ENCODE data around the gene ZRANB3. TPM values are rescaled to one million over a fixed set of nuclear protein-coding genes. Genes with fewer than 3 reads are reported as not detected.

The ZRANB3 gene
- total RNA-seq, 1 experiment from 2014 or later: 15.9 TPM

DNA sequence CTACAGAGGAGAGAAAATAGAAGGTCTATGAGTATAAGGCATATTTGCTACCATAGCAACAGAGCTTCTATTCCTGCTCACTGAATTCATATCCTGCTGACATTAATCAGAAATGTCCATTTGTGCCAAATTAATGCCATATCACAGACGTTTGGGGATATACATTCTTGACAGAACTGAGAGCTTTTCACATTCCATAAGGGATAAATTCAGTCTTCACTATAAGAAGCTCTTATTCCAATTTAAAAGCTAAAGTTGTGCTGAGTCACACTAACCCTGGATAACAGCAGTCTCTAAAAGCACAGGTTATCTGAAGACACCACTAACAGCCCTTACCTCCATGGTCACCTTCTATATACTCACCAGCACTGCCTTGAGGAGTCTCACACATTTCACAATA is 300.9 kb downstream of the ZRANB3 start:
- Mint-ChIP-seq H3K4me3 (no peak overlapping the region), H3K27ac (peak overlapping the region; percentile 32; the same call in 1 of the 2 replicates), H3K36me3 (peaks cover 26% of the 10 kb centered on the region), H3K9me3 (peaks cover 44% of the 10 kb centered on the region), H3K4me1 (no peaks in the 10 kb centered on the region), H3K27me3 (ENCODE audit: low read depth) (no peaks in the 10 kb centered on the region; the same call in none of the 2 replicates)
- CTCF ChIA-PET: no interaction called here
- DNase-seq (ENCODE audit: low spot score) (no peak), ATAC-seq (no peak)
- POLR2A ChIA-PET: no interaction called here
- TF ChIP-seq, protein P1, sequence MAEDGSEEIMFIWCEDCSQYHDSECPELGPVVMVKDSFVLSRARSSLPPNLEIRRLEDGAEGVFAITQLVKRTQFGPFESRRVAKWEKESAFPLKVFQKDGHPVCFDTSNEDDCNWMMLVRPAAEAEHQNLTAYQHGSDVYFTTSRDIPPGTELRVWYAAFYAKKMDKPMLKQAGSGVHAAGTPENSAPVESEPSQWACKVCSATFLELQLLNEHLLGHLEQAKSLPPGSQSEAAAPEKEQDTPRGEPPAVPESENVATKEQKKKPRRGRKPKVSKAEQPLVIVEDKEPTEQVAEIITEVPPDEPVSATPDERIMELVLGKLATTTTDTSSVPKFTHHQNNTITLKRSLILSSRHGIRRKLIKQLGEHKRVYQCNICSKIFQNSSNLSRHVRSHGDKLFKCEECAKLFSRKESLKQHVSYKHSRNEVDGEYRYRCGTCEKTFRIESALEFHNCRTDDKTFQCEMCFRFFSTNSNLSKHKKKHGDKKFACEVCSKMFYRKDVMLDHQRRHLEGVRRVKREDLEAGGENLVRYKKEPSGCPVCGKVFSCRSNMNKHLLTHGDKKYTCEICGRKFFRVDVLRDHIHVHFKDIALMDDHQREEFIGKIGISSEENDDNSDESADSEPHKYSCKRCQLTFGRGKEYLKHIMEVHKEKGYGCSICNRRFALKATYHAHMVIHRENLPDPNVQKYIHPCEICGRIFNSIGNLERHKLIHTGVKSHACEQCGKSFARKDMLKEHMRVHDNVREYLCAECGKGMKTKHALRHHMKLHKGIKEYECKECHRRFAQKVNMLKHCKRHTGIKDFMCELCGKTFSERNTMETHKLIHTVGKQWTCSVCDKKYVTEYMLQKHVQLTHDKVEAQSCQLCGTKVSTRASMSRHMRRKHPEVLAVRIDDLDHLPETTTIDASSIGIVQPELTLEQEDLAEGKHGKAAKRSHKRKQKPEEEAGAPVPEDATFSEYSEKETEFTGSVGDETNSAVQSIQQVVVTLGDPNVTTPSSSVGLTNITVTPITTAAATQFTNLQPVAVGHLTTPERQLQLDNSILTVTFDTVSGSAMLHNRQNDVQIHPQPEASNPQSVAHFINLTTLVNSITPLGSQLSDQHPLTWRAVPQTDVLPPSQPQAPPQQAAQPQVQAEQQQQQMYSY (CRISPR knock-in tag; IDR thresholded peaks at IDR 0.05): no peak
- no peak for TF ChIP-seq NR1H2 (CRISPR knock-in tag; IDR thresholded peaks at IDR 0.05)
- TF ChIP-seq NFYB (CRISPR knock-in tag; conservative IDR thresholded peaks at IDR 0.05; ENCODE audit: low read depth): no peak
- no peak for TF ChIP-seq RELA (CRISPR knock-in tag; IDR thresholded peaks at IDR 0.05; ENCODE audit: borderline replicate concordance)
- TF ChIP-seq USF1 (CRISPR knock-in tag; IDR thresholded peaks at IDR 0.05): no peak
- no peak for TF ChIP-seq PRRX2 (CRISPR knock-in tag; IDR thresholded peaks at IDR 0.05)
- TF ChIP-seq, protein P2, sequence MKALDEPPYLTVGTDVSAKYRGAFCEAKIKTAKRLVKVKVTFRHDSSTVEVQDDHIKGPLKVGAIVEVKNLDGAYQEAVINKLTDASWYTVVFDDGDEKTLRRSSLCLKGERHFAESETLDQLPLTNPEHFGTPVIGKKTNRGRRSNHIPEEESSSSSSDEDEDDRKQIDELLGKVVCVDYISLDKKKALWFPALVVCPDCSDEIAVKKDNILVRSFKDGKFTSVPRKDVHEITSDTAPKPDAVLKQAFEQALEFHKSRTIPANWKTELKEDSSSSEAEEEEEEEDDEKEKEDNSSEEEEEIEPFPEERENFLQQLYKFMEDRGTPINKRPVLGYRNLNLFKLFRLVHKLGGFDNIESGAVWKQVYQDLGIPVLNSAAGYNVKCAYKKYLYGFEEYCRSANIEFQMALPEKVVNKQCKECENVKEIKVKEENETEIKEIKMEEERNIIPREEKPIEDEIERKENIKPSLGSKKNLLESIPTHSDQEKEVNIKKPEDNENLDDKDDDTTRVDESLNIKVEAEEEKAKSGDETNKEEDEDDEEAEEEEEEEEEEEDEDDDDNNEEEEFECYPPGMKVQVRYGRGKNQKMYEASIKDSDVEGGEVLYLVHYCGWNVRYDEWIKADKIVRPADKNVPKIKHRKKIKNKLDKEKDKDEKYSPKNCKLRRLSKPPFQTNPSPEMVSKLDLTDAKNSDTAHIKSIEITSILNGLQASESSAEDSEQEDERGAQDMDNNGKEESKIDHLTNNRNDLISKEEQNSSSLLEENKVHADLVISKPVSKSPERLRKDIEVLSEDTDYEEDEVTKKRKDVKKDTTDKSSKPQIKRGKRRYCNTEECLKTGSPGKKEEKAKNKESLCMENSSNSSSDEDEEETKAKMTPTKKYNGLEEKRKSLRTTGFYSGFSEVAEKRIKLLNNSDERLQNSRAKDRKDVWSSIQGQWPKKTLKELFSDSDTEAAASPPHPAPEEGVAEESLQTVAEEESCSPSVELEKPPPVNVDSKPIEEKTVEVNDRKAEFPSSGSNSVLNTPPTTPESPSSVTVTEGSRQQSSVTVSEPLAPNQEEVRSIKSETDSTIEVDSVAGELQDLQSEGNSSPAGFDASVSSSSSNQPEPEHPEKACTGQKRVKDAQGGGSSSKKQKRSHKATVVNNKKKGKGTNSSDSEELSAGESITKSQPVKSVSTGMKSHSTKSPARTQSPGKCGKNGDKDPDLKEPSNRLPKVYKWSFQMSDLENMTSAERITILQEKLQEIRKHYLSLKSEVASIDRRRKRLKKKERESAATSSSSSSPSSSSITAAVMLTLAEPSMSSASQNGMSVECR (CRISPR knock-in tag; IDR thresholded peaks at IDR 0.05; ENCODE audit: borderline replicate concordance): no peak
- TF ChIP-seq NFE2L1 (CRISPR knock-in tag; IDR thresholded peaks at IDR 0.05): no peak
- TF ChIP-seq ZSCAN18 (CRISPR knock-in tag; IDR thresholded peaks at IDR 0.05): no peak
- TF ChIP-seq FOXP1 (CRISPR knock-in tag; IDR thresholded peaks at IDR 0.05; ENCODE audit: borderline replicate concordance): no peak
- TF ChIP-seq ZNF232 (CRISPR knock-in tag; IDR thresholded peaks at IDR 0.05): no peak
- TF ChIP-seq ATF1 (CRISPR knock-in tag; IDR thresholded peaks at IDR 0.05): no peak
- TF ChIP-seq, protein P3, sequence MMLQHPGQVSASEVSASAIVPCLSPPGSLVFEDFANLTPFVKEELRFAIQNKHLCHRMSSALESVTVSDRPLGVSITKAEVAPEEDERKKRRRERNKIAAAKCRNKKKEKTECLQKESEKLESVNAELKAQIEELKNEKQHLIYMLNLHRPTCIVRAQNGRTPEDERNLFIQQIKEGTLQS (CRISPR knock-in tag; conservative IDR thresholded peaks at IDR 0.05): no peak
- TF ChIP-seq MLX (CRISPR knock-in tag; IDR thresholded peaks at IDR 0.05): no peak
- TF ChIP-seq TP53 (CRISPR knock-in tag; IDR thresholded peaks at IDR 0.05): no peak
